Measurements from ENCODE around the gene CAPZA2.

Gene CAPZA2

DNA sequence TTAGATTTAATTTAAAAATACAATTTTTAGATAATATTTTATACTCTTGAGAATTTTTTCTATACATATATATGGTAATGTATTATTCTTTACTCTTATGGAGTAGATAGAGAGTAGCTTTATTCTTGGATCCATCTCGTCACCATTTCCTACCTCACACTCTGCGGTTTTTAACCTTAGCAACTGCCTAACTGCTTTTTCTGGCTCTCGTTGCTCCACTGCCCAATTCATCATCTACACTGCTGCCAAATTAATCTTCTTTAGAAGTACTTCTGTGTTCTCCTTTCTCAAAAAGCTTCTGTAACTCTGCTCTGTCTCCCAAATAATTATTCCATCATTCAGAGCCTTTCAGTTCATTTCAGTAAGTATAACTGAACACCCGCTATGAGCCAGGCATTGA is 35.3 kb downstream of the CAPZA2 start:
- no peak overlapping the region for H3K27ac ChIP-seq (ENCODE audit: low read depth, low read length, poor library complexity, severe bottlenecking)
- H3K4me3 ChIP-seq (ENCODE audit: low read depth, low read length, poor library complexity, severe bottlenecking): no peak overlapping the region
- H3K9ac ChIP-seq (ENCODE audit: low read length): no peak overlapping the region
- no peak overlapping the region for H2AFZ ChIP-seq (ENCODE audit: low read length)
- H3K79me2 ChIP-seq (ENCODE audit: insufficient read depth, low read length): no peaks in the 10 kb centered on the region
- no peaks in the 10 kb centered on the region for H3F3A ChIP-seq (ENCODE audit: insufficient read depth, low read length)
- TF ChIP-seq EZH2 (IDR thresholded peaks at IDR 0.05; ENCODE audit: borderline replicate concordance, low read length) (no peak), CTCF (IDR thresholded peaks at IDR 0.05; ENCODE audit: low read length) (no peak)
- peaks cover 7% of the 10 kb centered on the region; the same call in 1 of the 2 replicates for H3K9me3 ChIP-seq (ENCODE audit: low read length)
- peaks cover 3% of the 10 kb centered on the region for H3K9me2 ChIP-seq (ENCODE audit: low read depth, low read length)
- H3K4me1 ChIP-seq (ENCODE audit: insufficient read depth, low read length, severe bottlenecking): no peaks in the 10 kb centered on the region
- no peaks in the 10 kb centered on the region for H3K27me3 ChIP-seq (ENCODE audit: insufficient read depth, low read length)
- H3K4me2 ChIP-seq (ENCODE audit: low read length): no peak overlapping the region
- H3K36me3 ChIP-seq (ENCODE audit: insufficient read depth, low read length): peaks cover 83% of the 10 kb centered on the region
- H4K20me1 ChIP-seq (ENCODE audit: insufficient read depth, low read length): 0 out of 2 replicates have a peak, but pooled peaks cover 4% of the 10 kb centered on the region

- Histone ChIP-seq H3F3A (ENCODE audit: insufficient read depth, low read length) (no peaks in the 10 kb centered on the region), H2AFZ (ENCODE audit: low read length) (no peak overlapping the region), H4K20me1 (ENCODE audit: insufficient read depth, low read length) (0 out of 2 replicates have a peak, but pooled peaks cover 4% of the 10 kb centered on the region), H3K9me2 (ENCODE audit: low read depth, low read length) (peaks cover 3% of the 10 kb centered on the region), H3K36me3 (ENCODE audit: insufficient read depth, low read length) (peaks cover 83% of the 10 kb centered on the region), H3K4me2 (ENCODE audit: low read length) (no peak overlapping the region), H3K4me3 (ENCODE audit: low read depth, low read length, poor library complexity, severe bottlenecking) (no peak overlapping the region), H3K9ac (ENCODE audit: low read length) (no peak overlapping the region), H3K9me3 (ENCODE audit: low read length) (peaks cover 7% of the 10 kb centered on the region; the same call in 1 of the 2 replicates), H3K4me1 (ENCODE audit: insufficient read depth, low read length, severe bottlenecking) (no peaks in the 10 kb centered on the region), H3K27me3 (ENCODE audit: insufficient read depth, low read length) (no peaks in the 10 kb centered on the region), H3K79me2 (ENCODE audit: insufficient read depth, low read length) (no peaks in the 10 kb centered on the region), H3K27ac (ENCODE audit: low read depth, low read length, poor library complexity, severe bottlenecking) (no peak overlapping the region)
- TF ChIP-seq EZH2 (IDR thresholded peaks at IDR 0.05; ENCODE audit: borderline replicate concordance, low read length): no peak
- no peak for TF ChIP-seq CTCF (IDR thresholded peaks at IDR 0.05; ENCODE audit: low read length)
These were observed 36.9 kb downstream of the CAPZA2 start for GRCh38 chr7:116899308-116899707.

- H3K9ac ChIP-seq (ENCODE audit: low read length): no peak overlapping the region
- no peaks in the 10 kb centered on the region for H3K79me2 ChIP-seq (ENCODE audit: insufficient read depth, low read length)
- no peaks in the 10 kb centered on the region for H3K4me1 ChIP-seq (ENCODE audit: insufficient read depth, low read length, severe bottlenecking)
- H2AFZ ChIP-seq (ENCODE audit: low read length): no peak overlapping the region
- TF ChIP-seq CTCF (IDR thresholded peaks at IDR 0.05; ENCODE audit: low read length) (no peak), EZH2 (IDR thresholded peaks at IDR 0.05; ENCODE audit: borderline replicate concordance, low read length) (no peak)
- H3K36me3 ChIP-seq (ENCODE audit: insufficient read depth, low read length): peaks cover 82% of the 10 kb centered on the region
- no peak overlapping the region for H3K27ac ChIP-seq (ENCODE audit: low read depth, low read length, poor library complexity, severe bottlenecking)
- 0 out of 2 replicates have a peak, but pooled peaks cover 4% of the 10 kb centered on the region for H4K20me1 ChIP-seq (ENCODE audit: insufficient read depth, low read length)
- no peaks in the 10 kb centered on the region for H3K9me2 ChIP-seq (ENCODE audit: low read depth, low read length)
- H3K4me3 ChIP-seq (ENCODE audit: low read depth, low read length, poor library complexity, severe bottlenecking): no peak overlapping the region
- peaks cover under 1% of the 10 kb centered on the region; the same call in 1 of the 2 replicates for H3K9me3 ChIP-seq (ENCODE audit: low read length)
- no peaks in the 10 kb centered on the region for H3F3A ChIP-seq (ENCODE audit: insufficient read depth, low read length)
- no peaks in the 10 kb centered on the region for H3K27me3 ChIP-seq (ENCODE audit: insufficient read depth, low read length)
- H3K4me2 ChIP-seq (ENCODE audit: low read length): no peak overlapping the region
These were observed 38.8 kb downstream of the CAPZA2 start for GRCh38 chr7:116901143-116901542.
